AG04450 (cell line): ENCODE data around the gene TRIL. TPM values are rescaled to one million over a fixed set of nuclear protein-coding genes. Genes with fewer than 3 reads are reported as not detected.

Experiments
- CTCF ChIA-PET: fragments of 300-600, 350-600 bp; formaldehyde crosslinking; extraction: SDS; loops from one replicate; lab custom pipeline; 2022; ENCODE audit warnings: antibody characterized with exemption, inconsistent platforms; lab: Charles Lee
- POLR2A ChIA-PET: fragments of 350-600 bp; formaldehyde crosslinking; extraction: SDS; loops from one replicate; lab custom pipeline; 2021; ENCODE audit warnings: antibody characterized with exemption, inconsistent platforms; lab: Yijun Ruan, JAX
- DNase-seq: peaks from one replicate; pipeline ENCODE4 v3.0.0-alpha.2; 2011; ENCODE audit warnings: low read depth, low spot score
- H3K27ac ChIP-seq: one replicate; pipeline ENCODE4 v1.5.1; 2012; ENCODE audit warnings: low read depth, low read length, control low read depth
- H3K27me3 ChIP-seq: one replicate; pipeline ENCODE4 v1.6.0; 2012; ENCODE audit warnings: low read length; ENCODE audit not compliant: control insufficient read depth, insufficient read depth
- H3K4me3 ChIP-seq: 2 replicates; pipeline ENCODE4 v1.5.1; 2011; ENCODE audit warnings: mild to moderate bottlenecking, low read depth, low read length, control low read depth
- H3K9me3 ChIP-seq: 2 replicates; pipeline ENCODE4 v1.5.1; 2012; ENCODE audit warnings: low read length; ENCODE audit not compliant: control insufficient read depth, insufficient read depth
- polyA plus RNA-seq: library from polyadenylated mRNA; depleted of rRNA; stranded (reverse); fragments of >200 nt; gene quantifications from 2 replicates; pipeline ENCODE4 v1.2.3, GENCODE V29; 2011
- TF ChIP-seq, protein P1 (sequence below): IDR thresholded peaks from 2 replicates; pipeline ENCODE4 v1.5.1; 2011; ENCODE audit warnings: low read depth, low read length, control low read depth, inconsistent platforms

TRIL gene
- polyA plus RNA-seq, 1 experiment: 0.15 TPM

GRCh38 chr7:28931565-28931964 is 26.6 kb downstream of the TRIL start:
- Histone ChIP-seq H3K27ac (no peak overlapping the region), H3K27me3 (peaks cover 18% of the 10 kb centered on the region), H3K9me3 (no peaks in the 10 kb centered on the region), H3K4me3 (no peak overlapping the region)
- DNase-seq: no peak
- TF ChIP-seq, protein P1, sequence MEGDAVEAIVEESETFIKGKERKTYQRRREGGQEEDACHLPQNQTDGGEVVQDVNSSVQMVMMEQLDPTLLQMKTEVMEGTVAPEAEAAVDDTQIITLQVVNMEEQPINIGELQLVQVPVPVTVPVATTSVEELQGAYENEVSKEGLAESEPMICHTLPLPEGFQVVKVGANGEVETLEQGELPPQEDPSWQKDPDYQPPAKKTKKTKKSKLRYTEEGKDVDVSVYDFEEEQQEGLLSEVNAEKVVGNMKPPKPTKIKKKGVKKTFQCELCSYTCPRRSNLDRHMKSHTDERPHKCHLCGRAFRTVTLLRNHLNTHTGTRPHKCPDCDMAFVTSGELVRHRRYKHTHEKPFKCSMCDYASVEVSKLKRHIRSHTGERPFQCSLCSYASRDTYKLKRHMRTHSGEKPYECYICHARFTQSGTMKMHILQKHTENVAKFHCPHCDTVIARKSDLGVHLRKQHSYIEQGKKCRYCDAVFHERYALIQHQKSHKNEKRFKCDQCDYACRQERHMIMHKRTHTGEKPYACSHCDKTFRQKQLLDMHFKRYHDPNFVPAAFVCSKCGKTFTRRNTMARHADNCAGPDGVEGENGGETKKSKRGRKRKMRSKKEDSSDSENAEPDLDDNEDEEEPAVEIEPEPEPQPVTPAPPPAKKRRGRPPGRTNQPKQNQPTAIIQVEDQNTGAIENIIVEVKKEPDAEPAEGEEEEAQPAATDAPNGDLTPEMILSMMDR: no peak
- ChIA-PET POLR2A (no interaction called here), CTCF (interaction anchor here (0.7 to 16.0 kb wide), 2 partner anchors 9 to 170 kb away, joined by 4 to 930 read pairs; no protein-coding TSS in a partner anchor)

- ChIA-PET CTCF (interaction anchor here (0.6 to 16.0 kb wide), 74 partner anchors 9 to 1106 kb away, joined by 3 to 930 read pairs (median 5); partner anchors contain the start of gene TRIL), POLR2A (no interaction called here)
- Histone ChIP-seq H3K4me3 (peak overlapping the region; percentile 72), H3K27ac (no peak overlapping the region), H3K9me3 (no peaks in the 10 kb centered on the region), H3K27me3 (peaks cover 27% of the 10 kb centered on the region)
- peak; percentile 76 for DNase-seq
- TF ChIP-seq, protein P1: peak; percentile 88
These were observed 31.1 kb downstream of the TRIL start for GRCh38 chr7:28926871-28927597.

DNA sequence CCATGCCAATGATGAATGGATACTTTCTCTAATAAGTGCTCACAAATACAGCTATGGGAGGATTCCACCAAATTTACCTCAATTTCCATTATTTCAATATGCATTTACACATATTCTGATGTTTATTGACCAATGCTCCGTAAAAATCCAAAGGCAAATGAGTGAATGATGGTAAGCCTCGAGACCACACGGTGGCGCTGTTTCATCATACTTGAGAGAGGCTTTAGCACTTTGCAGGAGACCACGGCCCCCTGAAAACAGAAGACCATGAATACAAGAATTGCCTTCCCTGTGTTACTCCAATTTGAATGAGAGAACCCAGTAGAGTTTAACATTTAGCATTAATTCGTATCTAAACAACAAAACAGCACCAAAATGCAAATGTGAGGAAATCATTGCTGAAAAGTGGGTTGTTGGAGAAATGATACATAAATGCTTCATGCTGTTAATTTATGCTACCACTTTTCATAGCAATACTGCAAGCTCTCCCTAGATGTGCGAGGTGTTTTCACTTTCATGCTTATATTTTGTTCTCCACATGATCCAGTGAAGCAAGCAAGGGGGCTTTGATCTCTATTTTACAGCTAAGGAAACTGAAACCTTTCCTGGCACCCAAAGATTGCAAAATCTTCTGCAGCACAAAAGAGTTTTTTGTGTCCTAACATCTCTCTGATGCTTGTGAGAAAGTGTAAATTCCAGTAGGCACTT is 35.4 kb downstream of the TRIL start:
- ChIA-PET CTCF (interaction anchor here (0.7 to 16.0 kb wide), 66 partner anchors 9 to 1715 kb away, joined by 3 to 930 read pairs (median 5); partner anchors contain the start of gene TRIL), POLR2A (no interaction called here)
- Histone ChIP-seq H3K9me3 (no peaks in the 10 kb centered on the region), H3K27me3 (peaks cover 25% of the 10 kb centered on the region), H3K4me3 (no peak overlapping the region), H3K27ac (no peak overlapping the region)
- TF ChIP-seq, protein P1: peak; percentile 85
- DNase-seq: peak; percentile 43

- POLR2A ChIA-PET: interaction anchor here (1.1 kb wide), 1 partner anchor 185 kb away, joined by 3 read pairs; no protein-coding TSS in a partner anchor
- Histone ChIP-seq H3K27ac (no peak overlapping the region), H3K9me3 (no peaks in the 10 kb centered on the region), H3K4me3 (no peak overlapping the region), H3K27me3 (peaks cover 23% of the 10 kb centered on the region)
- peak; percentile 13 for DNase-seq
- TF ChIP-seq, protein P1: peak; percentile 93
- CTCF ChIA-PET: interaction anchor here (0.6 to 16.0 kb wide), 74 partner anchors 9 to 1726 kb away, joined by 3 to 930 read pairs (median 4); partner anchors contain the start of gene TRIL
These were observed 36.3 kb downstream of the TRIL start for GRCh38 chr7:28921822-28922221.

DNA sequence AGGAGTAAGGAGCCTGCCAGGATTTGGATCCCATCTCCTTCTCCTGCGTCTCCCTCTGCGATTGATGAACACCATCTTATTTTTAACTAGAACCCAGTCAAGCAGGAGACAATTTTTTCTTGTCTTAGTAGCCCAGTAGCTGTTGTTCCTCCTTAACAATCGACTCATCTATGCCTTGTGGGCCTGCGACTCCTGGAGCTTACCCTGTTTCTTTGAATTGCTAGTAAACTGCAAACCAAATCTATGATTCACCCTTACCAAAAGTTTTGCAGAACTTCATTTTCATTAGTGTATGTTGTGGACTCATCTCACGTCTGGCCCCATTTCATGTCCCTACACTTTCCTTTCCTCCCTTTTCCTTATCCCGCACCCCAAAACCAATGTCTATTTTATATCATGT is 37.7 kb downstream of the TRIL start:
- H3K27ac ChIP-seq: no peak overlapping the region
- H3K9me3 ChIP-seq: no peaks in the 10 kb centered on the region
- H3K4me3 ChIP-seq: no peak overlapping the region
- H3K27me3 ChIP-seq: peaks cover 15% of the 10 kb centered on the region
- ChIA-PET POLR2A (no interaction called here), CTCF (interaction anchor here (0.9 to 16.0 kb wide), 19 partner anchors 9 to 702 kb away, joined by 3 to 930 read pairs (median 11); no protein-coding TSS in a partner anchor)
- no peak for DNase-seq
- TF ChIP-seq, protein P1: no peak
